Endothelial cell of umbilical vein (primary cell): ENCODE measurements around the gene CBY2. TPM values are rescaled to one million over a fixed set of nuclear protein-coding genes. Genes with fewer than 3 reads are reported as not detected.

Source experiments
- BruUV-seq: library from RNA; stranded (reverse); fragments of 400-500 nt; replicated peaks from 2 replicates; lab custom pipeline; 2021; lab: Mats Ljungman, UMichigan
- CTCF ChIA-PET: fragments of 300-600, 350-600 bp; sonication (Branson Sonifier 250); formaldehyde crosslinking; loops from one replicate; lab custom pipeline; 2021; ENCODE audit warnings: antibody characterized with exemption, inconsistent platforms; lab: Charles Lee
- POLR2A ChIA-PET: fragments of 300-600, 350-600 bp; sonication (Branson Sonifier 250); formaldehyde crosslinking; loops from one replicate; lab custom pipeline; 2021; ENCODE audit warnings: antibody characterized with exemption, inconsistent platforms; lab: Charles Lee
- DNase-seq: peaks from one replicate; pipeline ENCODE4 v3.0.0-alpha.2; 2011; ENCODE audit warnings: low read depth, low spot score
- FAIRE-seq: peaks from 2 replicates; lab custom pipeline; 2011; peaks lifted over from hg19 to GRCh38; lab: Jason Lieb, UNC
- H2AFZ ChIP-seq: 2 replicates; pipeline ENCODE4 v1.6.0; 2012; ENCODE audit warnings: low read depth, low read length, control low read depth, inconsistent platforms
- H3K27ac ChIP-seq: 2 replicates; pipeline ENCODE4 v1.5.1; 2011; ENCODE audit warnings: low read depth, mild to moderate bottlenecking, control low read depth, low read length, moderate library complexity; ENCODE audit not compliant: insufficient read depth
- H3K27me3 ChIP-seq, 2 experiments: 2 replicates each; pipeline versions ENCODE4 v1.6.0 to v1.6.1; 2011; ENCODE audit warnings: low read length in 2 of 2, mixed read lengths in 1 of 2; ENCODE audit not compliant: control insufficient read depth in 2 of 2, insufficient read depth in 2 of 2
- H3K36me3 ChIP-seq, 2 experiments: 2 replicates in 1 of 2; 3 replicates in 1 of 2; pipeline ENCODE4 v1.5.1; 2011; ENCODE audit warnings: low read length in 2 of 2, mild to moderate bottlenecking in 1 of 2, moderate library complexity in 1 of 2; ENCODE audit not compliant: control insufficient read depth in 2 of 2, insufficient read depth in 2 of 2; ENCODE audit errors: extremely low read depth in 1 of 2
- H3K4me1 ChIP-seq: 3 replicates; pipeline ENCODE4 v1.5.1; 2011; ENCODE audit warnings: mild to moderate bottlenecking, low read length; ENCODE audit not compliant: control insufficient read depth, insufficient read depth; ENCODE audit errors: extremely low read depth
- H3K4me2 ChIP-seq: 2 replicates; pipeline ENCODE4 v1.6.1; 2011; ENCODE audit warnings: low read length, control low read depth, mixed read lengths; ENCODE audit not compliant: insufficient read depth
- H3K4me3 ChIP-seq, 3 experiments: fragments of 200-600 bp in 1 of 3; sonication (generic), shearing (Covaris generic) in 1 of 3; replicated peaks in 1 of 3; 2 replicates each; pipeline ENCODE4 v1.5.1; 2011 to 2016; ENCODE audit warnings: control low read depth in 3 of 3, low read length in 3 of 3, mild to moderate bottlenecking in 2 of 3, inconsistent platforms in 1 of 3, low read depth in 1 of 3, moderate library complexity in 1 of 3; ENCODE audit not compliant: insufficient read depth in 1 of 3
- H3K79me2 ChIP-seq: 2 replicates; pipeline ENCODE4 v1.6.0; 2012; ENCODE audit warnings: low read length, inconsistent platforms; ENCODE audit not compliant: control insufficient read depth, insufficient read depth
- H3K9ac ChIP-seq: replicated peaks from 2 replicates; pipeline ENCODE3; 2011; ENCODE audit warnings: low read length, control low read depth; ENCODE audit not compliant: insufficient read depth; ENCODE audit errors: extremely low read depth
- H3K9me1 ChIP-seq: replicated peaks from 3 replicates; pipeline ENCODE4 v1.6.0; 2011; ENCODE audit warnings: mild to moderate bottlenecking, low read length; ENCODE audit not compliant: control insufficient read depth, insufficient read depth; ENCODE audit errors: extremely low read depth
- H3K9me3 ChIP-seq: replicated peaks from 2 replicates; pipeline ENCODE4 v1.5.1; 2012; ENCODE audit warnings: low read length, inconsistent platforms; ENCODE audit not compliant: control insufficient read depth, insufficient read depth
- H4K20me1 ChIP-seq: replicated peaks from 2 replicates; pipeline ENCODE3; 2011; ENCODE audit warnings: mild to moderate bottlenecking, low read length; ENCODE audit not compliant: control insufficient read depth, insufficient read depth; ENCODE audit errors: extremely low read depth
- CTCF ChIP-seq, 2 donors: IDR thresholded peaks; 1 replicate in 1 of 2; 2 replicates in 1 of 2; pipeline ENCODE4 v1.5.1; 2011; ENCODE audit warnings: low read length in 2 of 2, mild to moderate bottlenecking in 2 of 2, moderate library complexity in 2 of 2, control low read depth in 1 of 2, inconsistent platforms in 1 of 2, low read depth in 1 of 2; ENCODE audit not compliant: insufficient read depth in 1 of 2; ENCODE audit errors: extremely low read depth in 1 of 2
- EZH2 ChIP-seq: IDR thresholded peaks from 2 replicates; pipeline ENCODE4 v1.6.1; 2012; ENCODE audit warnings: borderline replicate concordance, low read depth, mild to moderate bottlenecking, moderate library complexity, low read length, inconsistent platforms; ENCODE audit not compliant: severe bottlenecking
- FOS ChIP-seq: IDR thresholded peaks from 2 replicates; pipeline ENCODE4 v1.6.1; 2011; ENCODE audit warnings: mild to moderate bottlenecking, low read length, moderate library complexity, borderline replicate concordance; ENCODE audit not compliant: insufficient read depth
- GATA2 ChIP-seq: IDR thresholded peaks from 2 replicates; pipeline ENCODE4 v1.7.0; 2011; ENCODE audit warnings: low read depth, mild to moderate bottlenecking, moderate library complexity, mixed read lengths, low read length; ENCODE audit not compliant: insufficient read length, insufficient read depth
- JUN ChIP-seq: IDR thresholded peaks from 2 replicates; pipeline ENCODE4 v1.6.1; 2011; ENCODE audit warnings: borderline replicate concordance, low read depth; ENCODE audit not compliant: insufficient read length, insufficient read depth
- MAX ChIP-seq: IDR thresholded peaks from 2 replicates; pipeline ENCODE4 v1.6.1; 2011; ENCODE audit not compliant: insufficient read depth, insufficient read length
- MYC ChIP-seq: IDR thresholded peaks from one replicate; pipeline ENCODE4 v1.6.1; 2011; ENCODE audit warnings: mild to moderate bottlenecking, low read depth, low read length
- POLR2A ChIP-seq: IDR thresholded peaks from 2 replicates; pipeline ENCODE4 v1.6.1; 2012; ENCODE audit warnings: low read depth, mild to moderate bottlenecking, control low read depth, low read length
- POLR2AphosphoS5 ChIP-seq: IDR thresholded peaks from 2 replicates; pipeline ENCODE4 v1.6.1; 2012; ENCODE audit warnings: low read depth, mild to moderate bottlenecking, control low read depth, low read length, moderate library complexity; ENCODE audit not compliant: insufficient read depth
- dilution Hi-C: fragments of 300-500 bp; cut with MboI; formaldehyde crosslinking; loops from one replicate; pipeline ENCODE4 v1.15.0; 2019; ENCODE audit warnings: low sequenced_read_pairs; ENCODE audit not compliant: extremely low pct_ligation_motif_present
- intact Hi-C: fragments of 100-400 bp; cut with micrococcal nuclease; formaldehyde crosslinking; loops from one replicate; pipeline ENCODE4 v1.10.0; 2022
- polyA plus RNA-seq, 4 experiments: library from polyadenylated mRNA; depleted of rRNA in 3 of 4; stranded (reverse) in 3 of 4; unstranded in 1 of 4; fragments of >200 nt; gene quantifications; 2 replicates each; pipeline versions ENCODE4 v1.2.1 to v1.2.3, GENCODE V29; 2011 to 2012; ENCODE audit warnings: missing spikeins in 1 of 4
- total RNA-seq: library from RNA; stranded (reverse); gene quantifications from 2 replicates; pipeline ENCODE4 v1.2.3, GENCODE V29; 2021

The CBY2 gene
- total and polyA plus RNA-seq, 2 donors (not counting 3 experiments of a cell fraction or from before 2014, with no cell fraction given) = not detected

GRCh38 chr13:45707516-45708100 lies 5.5 kb downstream of the CBY2 start:
- TF ChIP-seq FOS (no peak), CTCF (IDR thresholded peaks at IDR 0.05; ENCODE audit: extremely low read depth in 1 of 2, insufficient read depth in 1 of 2, low read depth in 1 of 2, low read length in 2 of 2) (no peak), POLR2AphosphoS5 (no peak), JUN (no peak), MYC (no peak), GATA2 (no peak), MAX (no peak), POLR2A (no peak), EZH2 (no peak)
- H3K4me2 ChIP-seq = no peak overlapping the region
- no peaks in the 10 kb centered on the region for H3K9me1 ChIP-seq
- no TSS peak for BruUV-seq
- ChIA-PET POLR2A (no interaction called here), CTCF (interaction anchor here (0.8 kb wide), 1 partner anchor 13 kb away, joined by 3 read pairs; no protein-coding TSS in a partner anchor)
- H4K20me1 ChIP-seq = no peaks in the 10 kb centered on the region
- no peak overlapping the region for H3K27ac ChIP-seq
- no peak for DNase-seq
- no peaks in the 10 kb centered on the region for H3K27me3 ChIP-seq
- no peaks in the 10 kb centered on the region for H3K9me3 ChIP-seq
- H3K79me2 ChIP-seq = no peaks in the 10 kb centered on the region
- intact Hi-C loops = no loop called here
- dilution Hi-C loops = no loop called here
- H2AFZ ChIP-seq = no peak overlapping the region
- no peak for FAIRE-seq
- no peak overlapping the region for H3K9ac ChIP-seq
- no peaks in the 10 kb centered on the region for H3K4me1 ChIP-seq
- H3K36me3 ChIP-seq = no peaks in the 10 kb centered on the region
- H3K4me3 ChIP-seq = no peak overlapping the region
